Ovary (tissue), 9 donors: ENCODE measurements around the gene ELANE. TPM values are rescaled to one million over a fixed set of nuclear protein-coding genes. Genes with fewer than 3 reads are reported as not detected.

Experiments used
- DNase-seq, 5 donors: peaks; one replicate each; pipeline ENCODE4 v3.0.0-alpha.2; 2019 to 2020
- H3K27ac ChIP-seq, 2 donors: fragments of 200-600 bp; one replicate each; pipeline versions ENCODE4 v1.5.1 to v1.8.0; 2019 to 2022
- H3K27me3 ChIP-seq: fragments of 200-600 bp; one replicate; pipeline ENCODE4 v1.8.0; 2022
- H3K36me3 ChIP-seq: fragments of 200-600 bp; sonication (generic); one replicate; pipeline ENCODE4 v1.5.1; 2019
- H3K4me1 ChIP-seq: one replicate; pipeline ENCODE4 v1.8.1; 2013; ENCODE audit warnings: mild to moderate bottlenecking, moderate library complexity; ENCODE audit not compliant: insufficient read depth
- H3K4me3 ChIP-seq: fragments of 200-600 bp; sonication (generic); one replicate; pipeline ENCODE4 v1.5.1; 2017
- H3K9me3 ChIP-seq, 2 donors: fragments of 200-600 bp in 1 of 2; sonication (generic) in 1 of 2; one replicate each; pipeline versions ENCODE4 v1.5.1 to v1.8.1; 2013 to 2019; ENCODE audit warnings: mild to moderate bottlenecking in 1 of 2, moderate library complexity in 1 of 2
- CTCF ChIP-seq, 3 donors: fragments of 450-650 bp in 2 of 3; fragments of 200-600 bp in 1 of 3; IDR thresholded peaks; one replicate each; pipeline versions ENCODE4 v1.5.1 to v1.8.0; 2016 to 2022; ENCODE audit warnings: antibody characterized with exemption in 3 of 3, mild to moderate bottlenecking in 1 of 3
- EP300 ChIP-seq: sonication (generic); formaldehyde crosslinking; IDR thresholded peaks from one replicate; pipeline ENCODE4 v1.6.1; 2017; ENCODE audit warnings: antibody characterized with exemption
- POLR2A ChIP-seq: fragments of 450-650 bp; IDR thresholded peaks from one replicate; pipeline ENCODE4 v1.6.1; 2017; ENCODE audit warnings: antibody characterized with exemption, mild to moderate bottlenecking, moderate library complexity
- WGBS, 3 donors: extraction: QIAGEN DNeasy Blood & Tissue Kit in 1 of 3; methylation state at CpG; one replicate each; pipeline versions ENCODE4 v1.1.5 to v1.1.7; 2013 to 2017; 5-methylcytosine and 5-hydroxymethylcytosine counted together
- intact Hi-C, 4 donors: fragments of 100-400 bp; cut with DNase I; formaldehyde crosslinking; loops; one replicate each; pipeline versions ENCODE4 v1.11.0 to v1.15.1; 2022 to 2023
- microRNA counts: library from miRNA; unstranded; fragments of <30 nt; microRNA quantifications from one replicate; lab custom pipeline; 2016
- microRNA-seq, 3 donors: library from miRNA; unstranded; fragments of <30 nt; microRNA quantifications; one replicate each; pipeline versions ENCODE4 to v1.2.0, GENCODE V29; 2019 to 2020
- polyA plus RNA-seq, 2 donors: library from polyadenylated mRNA; stranded (reverse); fragments of 200-250 nt in 1 of 2; fragments of 350-450 nt in 1 of 2; fragmentation: Illumina TruSeq in 1 of 2; extraction: RNeasy Lipid Tissue Mini Kit (QIAGEN cat#74804) in 1 of 2; gene quantifications; one replicate each; pipeline ENCODE4 v1.2.3, GENCODE V29; 2013 to 2014
- small RNA-seq: library from RNA; depleted of rRNA; stranded (forward); fragments of <200 nt; gene quantifications from one replicate; pipeline ENCODE3, GENCODE V24; 2016
- total RNA-seq, 7 donors: library from RNA; depleted of rRNA in 2 of 7; stranded (reverse); fragments of >200 nt in 2 of 7; fragmentation: NEBNext Ultra II Directional in 3 of 7; extraction: Animal tissue kit (Norgen Biotek cat#: 25700) in 3 of 7; gene quantifications; one replicate each; pipeline versions ENCODE4 v1.1.0 to v1.2.4, GENCODE V29; 2016 to 2023
- donor health status: DM: no; HTN: no; CAD: no; lungs with moderate emphysema.
- donor health status: DM: no; HTN: no; CAD: no.
- donor health status: Bipolar disorder and iron deficiency.
- donor health status: DM: yes; HTN: yes; CAD: no.
- donor health status: DM: no; HTN: no; CAD: no.
- donor health status: DM: yes; HTN: yes; CAD: no.

Gene ELANE
- total and polyA plus RNA-seq, 9 donors, result 0.27 to 0.72 (median 0.47) TPM; not detected in 5

- Histone ChIP-seq H3K9me3 (no peaks in the 10 kb centered on the region), H3K4me3 (no peak overlapping the region), H3K4me1 (no peaks in the 10 kb centered on the region), H3K27ac (no peak overlapping the region), H3K36me3 (no peaks in the 10 kb centered on the region), H3K27me3 (no peaks in the 10 kb centered on the region)
- TF ChIP-seq POLR2A (no peak), EP300 (no peak), CTCF (IDR thresholded peaks at IDR 0.05) (no peak)
- 54 to 67% (median 65%) methylated on average over 32 of the region's 32 CpGs for WGBS, 3 donors
- intact Hi-C loops, result no loop called here
- peak in 1 of 5 donors; percentile 32 for DNase-seq
Measured at GRCh38 chr19:903266-903797, 51.2 kb downstream of the ELANE start.

- TF ChIP-seq CTCF (IDR thresholded peaks at IDR 0.05) (no peak), EP300 (no peak), POLR2A (no peak)
- 88 to 98% (median 90%) methylated on average over 8 of the region's 8 CpGs for WGBS, 3 donors
- Histone ChIP-seq H3K4me3 (no peak overlapping the region), H3K4me1 (no peaks in the 10 kb centered on the region), H3K36me3 (no peaks in the 10 kb centered on the region), H3K27ac (no peak overlapping the region), H3K9me3 (no peaks in the 10 kb centered on the region), H3K27me3 (no peaks in the 10 kb centered on the region)
- no peak for DNase-seq
- intact Hi-C loops, result no loop called here
Measured at GRCh38 chr19:904545-904944, 52.4 kb downstream of the ELANE start.

MicroRNAs within 50 kb of the gene (microRNA counts, 767-probe panel; counts per million panel counts)
- 530 counts per million, percentile 78 among the panel's probes with 10 or more counts for microRNA hsa-miR-3187-3p (lab: Ali Mortazavi, UCI)

Small RNAs within 50 kb of the gene (microRNA-seq; reads per million reads assigned to microRNA genes)
- gene MIR3187, result 0.38 to 1.1 (median 0.54) reads per million in 3 donors
- gene MIR4745, result 0.18 to 0.75 (median 0.47) reads per million in 3 donors

Small RNAs within 50 kb of the gene (small RNA-seq; reads per million reads assigned to genes)
- gene MIR3187 (not detected), gene RNU6-9 (not detected)

Other genes starting within 250 kb of the ELANE start
- gene POLRMT, start 218.8 kb upstream of the ELANE start, total RNA-seq, result 10 to 100 TPM; 19.9 to 52.3 (median 43.9) TPM
- 10 to 100 TPM; 13.5 to 39.6 TPM for gene POLRMT, start 218.8 kb upstream of the ELANE start, polyA plus RNA-seq
- 1 to 10 TPM in 6 of 7 donors, under 1 TPM in 1; 0.23 to 4.4 (median 2.2) TPM for gene FGF22, start 212.4 kb upstream of the ELANE start, total RNA-seq
- gene FGF22, start 212.4 kb upstream of the ELANE start, polyA plus RNA-seq, result 1 to 10 TPM in 1 of 2 donors, not detected in 1; 4.2 TPM
- 10 to 100 TPM; 26.6 to 52.2 (median 34.5) TPM for gene RNF126, start 189.1 kb upstream of the ELANE start, total RNA-seq
- 10 to 100 TPM in 1 of 2 donors, 1 to 10 TPM in 1; 1.5 to 29.4 TPM for gene RNF126, start 189.1 kb upstream of the ELANE start, polyA plus RNA-seq
- 100 to 1,000 TPM in 1 of 7 donors, 10 to 100 TPM in 6; 21.3 to 141 (median 45.7) TPM for gene FSTL3, start 175.9 kb upstream of the ELANE start, total RNA-seq
- gene FSTL3, start 175.9 kb upstream of the ELANE start, polyA plus RNA-seq, result 10 to 100 TPM; 16.9 to 22.6 TPM
- gene PRSS57, start 156.9 kb upstream of the ELANE start, total RNA-seq, result under 1 TPM in 1 of 7 donors, not detected in 6; 0.33 TPM
- gene PRSS57, start 156.9 kb upstream of the ELANE start, polyA plus RNA-seq, result under 1 TPM in 1 of 2 donors, not detected in 1; 0.07 TPM
- 100 to 1,000 TPM in 5 of 7 donors, 10 to 100 TPM in 2; 36.1 to 169 (median 126) TPM for gene PALM, start 143.4 kb upstream of the ELANE start, total RNA-seq
- gene PALM, start 143.4 kb upstream of the ELANE start, polyA plus RNA-seq, result 10 to 100 TPM in 1 of 2 donors, 1 to 10 TPM in 1; 2.9 to 66.9 TPM
- 10 to 100 TPM in 1 of 7 donors, 1 to 10 TPM in 3, under 1 TPM in 3; 0.08 to 44.0 (median 1.4) TPM for gene MISP, start 101.2 kb upstream of the ELANE start, total RNA-seq
- under 1 TPM; 0.12 to 0.19 TPM for gene MISP, start 101.2 kb upstream of the ELANE start, polyA plus RNA-seq
- gene PTBP1, start 54.9 kb upstream of the ELANE start, total RNA-seq, result 100 to 1,000 TPM in 6 of 7 donors, 10 to 100 TPM in 1; 73.4 to 312 (median 233) TPM
- 100 to 1,000 TPM in 1 of 2 donors, 10 to 100 TPM in 1; 94.4 to 112 TPM for gene PTBP1, start 54.9 kb upstream of the ELANE start, polyA plus RNA-seq
- 10 to 100 TPM in 1 of 7 donors, 1 to 10 TPM in 1, under 1 TPM in 3, not detected in 2; 0.36 to 11.4 (median 0.80) TPM for gene PLPPR3, start 30.3 kb upstream of the ELANE start, total RNA-seq
- gene PLPPR3, start 30.3 kb upstream of the ELANE start, polyA plus RNA-seq, result under 1 TPM; 0.18 to 0.24 TPM
- gene AZU1, start 24.5 kb upstream of the ELANE start, total RNA-seq, result 1 to 10 TPM in 1 of 7 donors, not detected in 6; 1.0 TPM
- under 1 TPM in 1 of 2 donors, not detected in 1; 0.11 TPM for gene AZU1, start 24.5 kb upstream of the ELANE start, polyA plus RNA-seq
- gene PRTN3, start 11.3 kb upstream of the ELANE start, total RNA-seq, result under 1 TPM in 1 of 7 donors, not detected in 6; 0.41 TPM
- not detected for gene PRTN3, start 11.3 kb upstream of the ELANE start, polyA plus RNA-seq
- gene CFD, start 7.4 kb downstream of the ELANE start, total RNA-seq, result 100 to 1,000 TPM in 2 of 7 donors, 10 to 100 TPM in 3, 1 to 10 TPM in 2; 3.8 to 287 (median 25.3) TPM
- gene CFD, start 7.4 kb downstream of the ELANE start, polyA plus RNA-seq, result 100 to 1,000 TPM in 1 of 2 donors, 10 to 100 TPM in 1; 39.2 to 335 TPM
- gene MED16, start 40.9 kb downstream of the ELANE start, total RNA-seq, result 10 to 100 TPM; 33.1 to 75.4 (median 59.3) TPM
- gene MED16, start 40.9 kb downstream of the ELANE start, polyA plus RNA-seq, result 10 to 100 TPM in 1 of 2 donors, under 1 TPM in 1; 0.62 to 42.9 TPM
- not detected for gene RNU6-9, start 41.2 kb downstream of the ELANE start, total RNA-seq
- not detected for gene RNU6-9, start 41.2 kb downstream of the ELANE start, polyA plus RNA-seq
- 10 to 100 TPM; 13.1 to 43.0 (median 31.2) TPM for gene R3HDM4, start 60.9 kb downstream of the ELANE start, total RNA-seq
- 10 to 100 TPM in 1 of 2 donors, 1 to 10 TPM in 1; 8.7 to 29.5 TPM for gene R3HDM4, start 60.9 kb downstream of the ELANE start, polyA plus RNA-seq
- under 1 TPM in 2 of 7 donors, not detected in 5; 0.28 to 0.90 TPM for gene KISS1R, start 65.0 kb downstream of the ELANE start, total RNA-seq
- not detected for gene KISS1R, start 65.0 kb downstream of the ELANE start, polyA plus RNA-seq
- 1 to 10 TPM; 2.1 to 8.1 (median 5.2) TPM for gene ARID3A, start 73.7 kb downstream of the ELANE start, total RNA-seq
- 1 to 10 TPM; 1.1 to 1.6 TPM for gene ARID3A, start 73.7 kb downstream of the ELANE start, polyA plus RNA-seq
- gene WDR18, start 132.0 kb downstream of the ELANE start, total RNA-seq, result 10 to 100 TPM; 19.4 to 45.6 (median 31.2) TPM
- 10 to 100 TPM in 1 of 2 donors, 1 to 10 TPM in 1; 3.5 to 24.3 TPM for gene WDR18, start 132.0 kb downstream of the ELANE start, polyA plus RNA-seq
- gene GRIN3B, start 148.1 kb downstream of the ELANE start, total RNA-seq, result 1 to 10 TPM in 1 of 7 donors, under 1 TPM in 4, not detected in 2; 0.22 to 7.4 (median 0.32) TPM
- under 1 TPM in 1 of 2 donors, not detected in 1; 0.07 TPM for gene GRIN3B, start 148.1 kb downstream of the ELANE start, polyA plus RNA-seq
- 100 to 1,000 TPM; 105 to 196 (median 127) TPM for gene TMEM259, start 168.8 kb downstream of the ELANE start, total RNA-seq
- 100 to 1,000 TPM in 1 of 2 donors, 10 to 100 TPM in 1; 26.0 to 162 TPM for gene TMEM259, start 168.8 kb downstream of the ELANE start, polyA plus RNA-seq
- gene RNU6-2, start 169.2 kb downstream of the ELANE start, total RNA-seq, result not detected
- not detected for gene RNU6-2, start 169.2 kb downstream of the ELANE start, polyA plus RNA-seq
- 100 to 1,000 TPM in 6 of 7 donors, 10 to 100 TPM in 1; 60.6 to 438 (median 210) TPM for gene CNN2, start 174.3 kb downstream of the ELANE start, total RNA-seq
- gene CNN2, start 174.3 kb downstream of the ELANE start, polyA plus RNA-seq, result 100 to 1,000 TPM in 1 of 2 donors, 10 to 100 TPM in 1; 90.6 to 159 TPM
- 10 to 100 TPM in 1 of 7 donors, 1 to 10 TPM in 6; 1.5 to 10.5 (median 2.6) TPM for gene ABCA7, start 187.8 kb downstream of the ELANE start, total RNA-seq
- gene ABCA7, start 187.8 kb downstream of the ELANE start, polyA plus RNA-seq, result 1 to 10 TPM; 1.4 to 1.9 TPM
- gene ARHGAP45, start 214.9 kb downstream of the ELANE start, total RNA-seq, result 10 to 100 TPM in 2 of 7 donors, 1 to 10 TPM in 5; 2.7 to 10.6 (median 8.9) TPM
- 1 to 10 TPM; 1.0 to 5.1 TPM for gene ARHGAP45, start 214.9 kb downstream of the ELANE start, polyA plus RNA-seq
- 100 to 1,000 TPM in 5 of 7 donors, 10 to 100 TPM in 2; 88.2 to 157 (median 140) TPM for gene POLR2E, start 243.1 kb downstream of the ELANE start, total RNA-seq
- gene POLR2E, start 243.1 kb downstream of the ELANE start, polyA plus RNA-seq, result 100 to 1,000 TPM in 1 of 2 donors, 10 to 100 TPM in 1; 11.1 to 119 TPM